Measurements from ENCODE around the gene ZNF672. TPM values are rescaled to one million over a fixed set of nuclear protein-coding genes. Genes with fewer than 3 reads are reported as not detected.
"Not testable (repeated sequence)": the region's sequence is repeated elsewhere in the genome, so short reads cannot be mapped to it uniquely, and the experiment has no call there.

ZNF672 gene
- total RNA-seq, 1 donor from 2014 or later = 20.6 TPM

DNA sequence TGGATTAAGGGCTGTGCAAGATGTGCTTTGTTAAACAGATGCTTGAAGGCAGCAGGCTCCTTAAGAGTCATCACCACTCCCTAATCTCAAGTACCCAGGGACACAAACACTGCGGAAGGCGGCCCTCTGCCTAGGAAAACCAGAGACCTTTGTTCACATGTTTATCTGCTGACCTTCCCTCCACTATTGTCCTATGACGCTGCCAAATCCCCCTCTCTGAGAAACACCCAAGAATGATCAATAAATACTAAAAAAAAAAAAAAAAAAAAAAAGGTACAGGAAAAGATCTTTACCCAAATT is 7.4 kb upstream of the ZNF672 start:
- not testable (repeated sequence) for DNase-seq (ENCODE audit: low read depth); H3K79me2 ChIP-seq (ENCODE audit: insufficient read depth, low read length); H3K9ac ChIP-seq (ENCODE audit: low read length); H3K9me3 ChIP-seq (ENCODE audit: insufficient read depth, low read depth, low read length); H3K4me1 Mint-ChIP-seq (ENCODE audit: low read depth, unreplicated experiment); H3K27me3 ChIP-seq (ENCODE audit: insufficient read depth, low read length); H3K36me3 Mint-ChIP-seq (ENCODE audit: low read depth, unreplicated experiment); H3K9me3 Mint-ChIP-seq (ENCODE audit: unreplicated experiment); H3K27ac ChIP-seq (ENCODE audit: low read depth, low read length); FAIRE-seq; H2AFZ ChIP-seq (ENCODE audit: low read depth, low read length); H4K20me1 ChIP-seq (ENCODE audit: insufficient read depth, low read length); H3K4me2 ChIP-seq (ENCODE audit: low read length); H3K4me1 ChIP-seq (ENCODE audit: insufficient read depth, low read length); H3K27me3 Mint-ChIP-seq (ENCODE audit: low read depth, unreplicated experiment); H3K4me3 Mint-ChIP-seq (ENCODE audit: unreplicated experiment); H3K27ac Mint-ChIP-seq (ENCODE audit: unreplicated experiment); H3K36me3 ChIP-seq (ENCODE audit: insufficient read depth, low read length); H3K4me3 ChIP-seq (ENCODE audit: insufficient read depth, low read depth, low read length)

- Mint-ChIP-seq H3K36me3 (ENCODE audit: low read depth, unreplicated experiment) (no peaks in the 10 kb centered on the region), H3K9me3 (ENCODE audit: unreplicated experiment) (peaks cover 4% of the 10 kb centered on the region), H3K4me1 (ENCODE audit: low read depth, unreplicated experiment) (peaks cover 4% of the 10 kb centered on the region), H3K4me3 (ENCODE audit: unreplicated experiment) (no peak overlapping the region), H3K27me3 (ENCODE audit: low read depth, unreplicated experiment) (no peaks in the 10 kb centered on the region), H3K27ac (ENCODE audit: unreplicated experiment) (no peak overlapping the region)
- H3K4me2 ChIP-seq (ENCODE audit: low read length) = no peak overlapping the region
- no peak overlapping the region for H3K4me3 ChIP-seq (ENCODE audit: insufficient read depth, low read depth, low read length)
- no peak overlapping the region for H3K9ac ChIP-seq (ENCODE audit: low read length)
- no peaks in the 10 kb centered on the region for H3K79me2 ChIP-seq (ENCODE audit: insufficient read depth, low read length)
- no peaks in the 10 kb centered on the region for H3K36me3 ChIP-seq (ENCODE audit: insufficient read depth, low read length)
- H3K9me3 ChIP-seq (ENCODE audit: insufficient read depth, low read depth, low read length) = no peaks in the 10 kb centered on the region
- H3K27ac ChIP-seq (ENCODE audit: low read depth, low read length) = no peak overlapping the region
- no peak overlapping the region for H2AFZ ChIP-seq (ENCODE audit: low read depth, low read length)
- H3K27me3 ChIP-seq (ENCODE audit: insufficient read depth, low read length) = peaks cover 3% of the 10 kb centered on the region
- DNase-seq (ENCODE audit: low read depth) (no peak), FAIRE-seq (no peak)
- H4K20me1 ChIP-seq (ENCODE audit: insufficient read depth, low read length) = no peaks in the 10 kb centered on the region
- TF ChIP-seq EZH2 (IDR thresholded peaks at IDR 0.05; ENCODE audit: insufficient read depth, low read length) = no peak
- H3K4me1 ChIP-seq (ENCODE audit: insufficient read depth, low read length) = peaks cover 6% of the 10 kb centered on the region
These were observed 6.2 kb upstream of the ZNF672 start for GRCh38 chr1:248831842-248832241.

- no peak overlapping the region for H2AFZ ChIP-seq (ENCODE audit: low read depth, low read length)
- H3K27me3 ChIP-seq (ENCODE audit: insufficient read depth, low read length) = peaks cover 3% of the 10 kb centered on the region
- no peaks in the 10 kb centered on the region for H3K9me3 ChIP-seq (ENCODE audit: insufficient read depth, low read depth, low read length)
- Mint-ChIP-seq H3K4me1 (ENCODE audit: low read depth, unreplicated experiment) (peaks cover 2% of the 10 kb centered on the region), H3K27me3 (ENCODE audit: low read depth, unreplicated experiment) (no peaks in the 10 kb centered on the region), H3K4me3 (ENCODE audit: unreplicated experiment) (no peak overlapping the region), H3K9me3 (ENCODE audit: unreplicated experiment) (peaks cover 4% of the 10 kb centered on the region), H3K27ac (ENCODE audit: unreplicated experiment) (no peak overlapping the region), H3K36me3 (ENCODE audit: low read depth, unreplicated experiment) (no peaks in the 10 kb centered on the region)
- no peak overlapping the region for H3K27ac ChIP-seq (ENCODE audit: low read depth, low read length)
- no peak for FAIRE-seq
- H3K4me1 ChIP-seq (ENCODE audit: insufficient read depth, low read length) = peaks cover 3% of the 10 kb centered on the region
- TF ChIP-seq EZH2 (IDR thresholded peaks at IDR 0.05; ENCODE audit: insufficient read depth, low read length) (no peak), CTCF (IDR thresholded peaks at IDR 0.05; ENCODE audit: insufficient read depth, low read depth, low read length) (no peak)
- H3K4me2 ChIP-seq (ENCODE audit: low read length) = no peak overlapping the region
- no peak overlapping the region for H3K9ac ChIP-seq (ENCODE audit: low read length)
- H4K20me1 ChIP-seq (ENCODE audit: insufficient read depth, low read length) = no peaks in the 10 kb centered on the region
- H3K79me2 ChIP-seq (ENCODE audit: insufficient read depth, low read length) = peaks cover 9% of the 10 kb centered on the region
- H3K4me3 ChIP-seq (ENCODE audit: insufficient read depth, low read depth, low read length) = no peak overlapping the region
- DNase-seq (ENCODE audit: low read depth) = no peak
- H3K36me3 ChIP-seq (ENCODE audit: insufficient read depth, low read length) = no peaks in the 10 kb centered on the region
These were observed 3.6 kb upstream of the ZNF672 start for GRCh38 chr1:248834343-248834940.

All from astrocyte (in vitro differentiated cells and primary cell).